K562 (cell line): Measurements from ENCODE around the gene DDX50. TPM values are rescaled to one million over a fixed set of nuclear protein-coding genes. Genes with fewer than 3 reads are reported as not detected.

ENCODE experiments used
- CBX2 ChIP-seq: fragments of 200-600 bp; sonication (generic); IDR thresholded peaks from one replicate; pipeline ENCODE4 v1.6.1; 2012; ENCODE audit warnings: mild to moderate bottlenecking, low read length, inconsistent platforms; ENCODE audit not compliant: insufficient read depth, poor library complexity, severe bottlenecking
- CHD1 ChIP-seq: fragments of 200-600 bp; sonication (generic); IDR thresholded peaks from one replicate; pipeline ENCODE4 v1.6.1; 2012; ENCODE audit warnings: mild to moderate bottlenecking, moderate library complexity, low read length, inconsistent platforms
- CHD2 ChIP-seq: IDR thresholded peaks from 2 replicates; pipeline ENCODE4 v1.6.1; 2011; ENCODE audit warnings: low read depth, low read length
- FOXK1 ChIP-seq: sonication (generic); formaldehyde crosslinking; IDR thresholded peaks from 2 replicates; pipeline ENCODE4 v1.8.0; 2022; ENCODE audit warnings: missing genetic modification reagents, mild to moderate bottlenecking, borderline replicate concordance
- HDGF ChIP-seq: fragments of 450-650 bp; IDR thresholded peaks from 2 replicates; pipeline ENCODE4 v1.6.1; 2016
- SREBF1 ChIP-seq: fragments of 150-350 bp; IDR thresholded peaks from 2 replicates; pipeline ENCODE4 v1.6.1; 2014; ENCODE audit warnings: antibody characterized with exemption, low read depth, low read length, borderline replicate concordance
- ZNF197 ChIP-seq: fragments of 200-800 bp; sonication (Bioruptor generic); IDR thresholded peaks from 2 replicates; pipeline ENCODE4 v1.6.1; 2016; ENCODE audit warnings: low read depth, missing genetic modification characterization, missing compliant biosample characterization
- ZNF436 ChIP-seq: fragments of 250-450, 450-650 bp; sonication (Bioruptor Pico); formaldehyde crosslinking; IDR thresholded peaks from 2 replicates; pipeline ENCODE4 v1.7.0; 2020; ENCODE audit warnings: mild to moderate bottlenecking
- ZNF586 ChIP-seq: fragments of 450-650 bp; formaldehyde crosslinking; conservative IDR thresholded peaks from 2 replicates; pipeline ENCODE4 v1.4.0; 2020; ENCODE audit warnings: mild to moderate bottlenecking, moderate library complexity
- ZNF77 ChIP-seq: fragments of 250-450 bp; sonication (Bioruptor Pico); IDR thresholded peaks from 2 replicates; pipeline ENCODE4 v1.5.0; 2020
- polyA plus RNA-seq, 8 experiments: library from polyadenylated mRNA; depleted of rRNA in 4 of 8; stranded (reverse) in 5 of 8; unstranded in 3 of 8; fragments of >200 nt; fragmentation: Nextera tagmentation in 2 of 8; fragmentation: Illumina TruSeq in 1 of 8; extraction: Ambion mirVana in 2 of 8; extraction: Trizol in 1 of 8; gene quantifications; 2 replicates each; pipeline versions ENCODE4 v1.2.1 to v1.2.3, GENCODE V29; 2011 to 2014; ENCODE audit warnings: inconsistent platforms in 1 of 8, missing spikeins in 1 of 8
- total RNA-seq, 7 experiments: library from RNA; depleted of rRNA in 6 of 7; stranded (reverse); fragments of >200 nt in 6 of 7; fragmentation: Illumina TruSeq in 2 of 7; extraction: Trizol in 2 of 7; gene quantifications; 2 replicates each; pipeline versions ENCODE4 v1.2.1 to v1.2.3, GENCODE V29; 2011 to 2021; ENCODE audit warnings: low replicate concordance in 1 of 7
- TF ChIP-seq, protein P1 (sequence below): fragments of 450-650 bp; IDR thresholded peaks from 2 replicates; pipeline ENCODE4 v1.6.1; 2014; ENCODE audit warnings: low read depth, mild to moderate bottlenecking, moderate library complexity, borderline replicate concordance
- TF ChIP-seq, protein P2 (sequence below): fragments of 450-650 bp; formaldehyde crosslinking; IDR thresholded peaks from 2 replicates; pipeline ENCODE4 v1.4.0; 2020; ENCODE audit warnings: mild to moderate bottlenecking, moderate library complexity
- TF ChIP-seq, protein P3 (sequence below), 2 experiments: fragments of 450-650 bp; IDR thresholded peaks; 2 replicates each; pipeline ENCODE4 v1.6.1; 2018; ENCODE audit warnings: mild to moderate bottlenecking in 2 of 2, low read depth in 1 of 2; ENCODE audit not compliant: partially characterized antibody in 2 of 2
- TF ChIP-seq, protein P4 (sequence below): IDR thresholded peaks from 3 replicates; pipeline ENCODE4 v1.6.1; 2011; ENCODE audit warnings: borderline replicate concordance, mild to moderate bottlenecking; ENCODE audit not compliant: insufficient read length, insufficient read depth
- TF ChIP-seq, protein P5 (sequence below): fragments of 450-650 bp; formaldehyde crosslinking; IDR thresholded peaks from 2 replicates; pipeline ENCODE4 v1.4.0; 2022; ENCODE audit warnings: missing genetic modification characterization
- TF ChIP-seq, protein P6 (sequence below): fragments of 450-650 bp; IDR thresholded peaks from 2 replicates; pipeline ENCODE4 v1.6.1; 2016; ENCODE audit warnings: low read depth, mild to moderate bottlenecking, moderate library complexity

The DDX50 gene
- total and polyA plus RNA-seq, 9 of the 15 experiments (the other 6 are each of a cell fraction or from before 2014, with no cell fraction given), result 36.7 to 86.8 (median 57.4) TPM

DNA sequence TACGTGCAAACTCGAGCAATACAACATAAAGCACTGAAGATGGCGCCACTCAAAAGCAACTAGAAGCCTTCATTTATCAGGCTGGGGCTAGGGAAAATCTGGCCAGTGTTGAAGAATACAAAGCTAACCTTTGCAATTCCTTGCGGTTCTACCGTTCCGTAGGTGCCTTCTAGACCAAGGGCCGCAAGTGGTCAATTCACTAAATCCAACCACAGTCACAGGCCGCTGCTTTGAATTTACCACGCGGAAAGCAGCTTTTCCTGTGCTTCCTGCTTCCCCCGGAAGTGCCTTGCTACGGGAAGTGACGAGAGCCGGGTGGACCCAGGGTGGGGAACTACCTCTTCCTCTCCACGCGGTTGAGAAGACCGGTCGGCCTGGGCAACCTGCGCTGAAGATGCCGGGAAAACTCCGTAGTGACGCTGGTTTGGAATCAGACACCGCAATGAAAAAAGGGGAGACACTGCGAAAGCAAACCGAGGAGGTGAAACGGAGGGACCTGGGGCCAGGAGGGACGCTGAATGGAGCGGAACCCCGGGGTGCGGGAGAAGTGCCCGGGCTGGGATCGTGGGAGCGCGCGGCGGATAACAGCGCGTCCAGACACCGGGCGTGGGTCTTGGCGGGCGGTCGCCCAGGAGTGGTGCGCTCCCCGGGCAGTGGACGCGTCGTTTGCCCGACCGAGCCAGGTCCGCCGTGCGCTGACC lies 54.9 kb downstream of the DDX50 start, which contains the start of gene DDX21 (continued):
- TF ChIP-seq, protein P1, sequence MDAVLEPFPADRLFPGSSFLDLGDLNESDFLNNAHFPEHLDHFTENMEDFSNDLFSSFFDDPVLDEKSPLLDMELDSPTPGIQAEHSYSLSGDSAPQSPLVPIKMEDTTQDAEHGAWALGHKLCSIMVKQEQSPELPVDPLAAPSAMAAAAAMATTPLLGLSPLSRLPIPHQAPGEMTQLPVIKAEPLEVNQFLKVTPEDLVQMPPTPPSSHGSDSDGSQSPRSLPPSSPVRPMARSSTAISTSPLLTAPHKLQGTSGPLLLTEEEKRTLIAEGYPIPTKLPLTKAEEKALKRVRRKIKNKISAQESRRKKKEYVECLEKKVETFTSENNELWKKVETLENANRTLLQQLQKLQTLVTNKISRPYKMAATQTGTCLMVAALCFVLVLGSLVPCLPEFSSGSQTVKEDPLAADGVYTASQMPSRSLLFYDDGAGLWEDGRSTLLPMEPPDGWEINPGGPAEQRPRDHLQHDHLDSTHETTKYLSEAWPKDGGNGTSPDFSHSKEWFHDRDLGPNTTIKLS, result peak; percentile 77
- TF ChIP-seq, protein P2, sequence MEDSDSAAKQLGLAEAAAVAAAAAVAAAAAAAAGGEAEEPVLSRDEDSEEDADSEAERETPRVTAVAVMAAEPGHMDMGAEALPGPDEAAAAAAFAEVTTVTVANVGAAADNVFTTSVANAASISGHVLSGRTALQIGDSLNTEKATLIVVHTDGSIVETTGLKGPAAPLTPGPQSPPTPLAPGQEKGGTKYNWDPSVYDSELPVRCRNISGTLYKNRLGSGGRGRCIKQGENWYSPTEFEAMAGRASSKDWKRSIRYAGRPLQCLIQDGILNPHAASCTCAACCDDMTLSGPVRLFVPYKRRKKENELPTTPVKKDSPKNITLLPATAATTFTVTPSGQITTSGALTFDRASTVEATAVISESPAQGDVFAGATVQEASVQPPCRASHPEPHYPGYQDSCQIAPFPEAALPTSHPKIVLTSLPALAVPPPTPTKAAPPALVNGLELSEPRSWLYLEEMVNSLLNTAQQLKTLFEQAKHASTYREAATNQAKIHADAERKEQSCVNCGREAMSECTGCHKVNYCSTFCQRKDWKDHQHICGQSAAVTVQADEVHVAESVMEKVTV, result peak; percentile 48; the same call in 1 of the 2 replicates
- TF ChIP-seq, protein P3, sequence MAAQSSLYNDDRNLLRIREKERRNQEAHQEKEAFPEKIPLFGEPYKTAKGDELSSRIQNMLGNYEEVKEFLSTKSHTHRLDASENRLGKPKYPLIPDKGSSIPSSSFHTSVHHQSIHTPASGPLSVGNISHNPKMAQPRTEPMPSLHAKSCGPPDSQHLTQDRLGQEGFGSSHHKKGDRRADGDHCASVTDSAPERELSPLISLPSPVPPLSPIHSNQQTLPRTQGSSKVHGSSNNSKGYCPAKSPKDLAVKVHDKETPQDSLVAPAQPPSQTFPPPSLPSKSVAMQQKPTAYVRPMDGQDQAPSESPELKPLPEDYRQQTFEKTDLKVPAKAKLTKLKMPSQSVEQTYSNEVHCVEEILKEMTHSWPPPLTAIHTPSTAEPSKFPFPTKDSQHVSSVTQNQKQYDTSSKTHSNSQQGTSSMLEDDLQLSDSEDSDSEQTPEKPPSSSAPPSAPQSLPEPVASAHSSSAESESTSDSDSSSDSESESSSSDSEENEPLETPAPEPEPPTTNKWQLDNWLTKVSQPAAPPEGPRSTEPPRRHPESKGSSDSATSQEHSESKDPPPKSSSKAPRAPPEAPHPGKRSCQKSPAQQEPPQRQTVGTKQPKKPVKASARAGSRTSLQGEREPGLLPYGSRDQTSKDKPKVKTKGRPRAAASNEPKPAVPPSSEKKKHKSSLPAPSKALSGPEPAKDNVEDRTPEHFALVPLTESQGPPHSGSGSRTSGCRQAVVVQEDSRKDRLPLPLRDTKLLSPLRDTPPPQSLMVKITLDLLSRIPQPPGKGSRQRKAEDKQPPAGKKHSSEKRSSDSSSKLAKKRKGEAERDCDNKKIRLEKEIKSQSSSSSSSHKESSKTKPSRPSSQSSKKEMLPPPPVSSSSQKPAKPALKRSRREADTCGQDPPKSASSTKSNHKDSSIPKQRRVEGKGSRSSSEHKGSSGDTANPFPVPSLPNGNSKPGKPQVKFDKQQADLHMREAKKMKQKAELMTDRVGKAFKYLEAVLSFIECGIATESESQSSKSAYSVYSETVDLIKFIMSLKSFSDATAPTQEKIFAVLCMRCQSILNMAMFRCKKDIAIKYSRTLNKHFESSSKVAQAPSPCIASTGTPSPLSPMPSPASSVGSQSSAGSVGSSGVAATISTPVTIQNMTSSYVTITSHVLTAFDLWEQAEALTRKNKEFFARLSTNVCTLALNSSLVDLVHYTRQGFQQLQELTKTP (IDR thresholded peaks at IDR 0.05; ENCODE audit: low read depth in 1 of 2, partially characterized antibody in 2 of 2), result peak in 1 of 2 experiments; percentile 92
- TF ChIP-seq, protein P4, sequence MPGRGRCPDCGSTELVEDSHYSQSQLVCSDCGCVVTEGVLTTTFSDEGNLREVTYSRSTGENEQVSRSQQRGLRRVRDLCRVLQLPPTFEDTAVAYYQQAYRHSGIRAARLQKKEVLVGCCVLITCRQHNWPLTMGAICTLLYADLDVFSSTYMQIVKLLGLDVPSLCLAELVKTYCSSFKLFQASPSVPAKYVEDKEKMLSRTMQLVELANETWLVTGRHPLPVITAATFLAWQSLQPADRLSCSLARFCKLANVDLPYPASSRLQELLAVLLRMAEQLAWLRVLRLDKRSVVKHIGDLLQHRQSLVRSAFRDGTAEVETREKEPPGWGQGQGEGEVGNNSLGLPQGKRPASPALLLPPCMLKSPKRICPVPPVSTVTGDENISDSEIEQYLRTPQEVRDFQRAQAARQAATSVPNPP, result no peak
- no peak for TF ChIP-seq ZNF436 (CRISPR knock-in tag)
- no peak for TF ChIP-seq CHD1
- TF ChIP-seq SREBF1, result no peak
- no peak for TF ChIP-seq HDGF
- peak; percentile 17; the same call in 1 of the 2 replicates for TF ChIP-seq CHD2
- TF ChIP-seq, protein P5, sequence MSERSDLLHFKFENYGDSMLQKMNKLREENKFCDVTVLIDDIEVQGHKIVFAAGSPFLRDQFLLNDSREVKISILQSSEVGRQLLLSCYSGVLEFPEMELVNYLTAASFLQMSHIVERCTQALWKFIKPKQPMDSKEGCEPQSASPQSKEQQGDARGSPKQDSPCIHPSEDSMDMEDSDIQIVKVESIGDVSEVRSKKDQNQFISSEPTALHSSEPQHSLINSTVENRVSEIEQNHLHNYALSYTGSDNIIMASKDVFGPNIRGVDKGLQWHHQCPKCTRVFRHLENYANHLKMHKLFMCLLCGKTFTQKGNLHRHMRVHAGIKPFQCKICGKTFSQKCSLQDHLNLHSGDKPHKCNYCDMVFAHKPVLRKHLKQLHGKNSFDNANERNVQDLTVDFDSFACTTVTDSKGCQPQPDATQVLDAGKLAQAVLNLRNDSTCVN, result no peak
- TF ChIP-seq FOXK1 (CRISPR knock-in tag), result peak; percentile 66
- TF ChIP-seq, protein P6, sequence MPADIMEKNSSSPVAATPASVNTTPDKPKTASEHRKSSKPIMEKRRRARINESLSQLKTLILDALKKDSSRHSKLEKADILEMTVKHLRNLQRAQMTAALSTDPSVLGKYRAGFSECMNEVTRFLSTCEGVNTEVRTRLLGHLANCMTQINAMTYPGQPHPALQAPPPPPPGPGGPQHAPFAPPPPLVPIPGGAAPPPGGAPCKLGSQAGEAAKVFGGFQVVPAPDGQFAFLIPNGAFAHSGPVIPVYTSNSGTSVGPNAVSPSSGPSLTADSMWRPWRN, result no peak; the same call in 1 of the 2 replicates
- no peak for TF ChIP-seq ZNF77 (CRISPR knock-in tag)
- no peak for TF ChIP-seq CBX2
- no peak for TF ChIP-seq ZNF586
- TF ChIP-seq ZNF197, result 0 out of 2 replicates have a peak, but pooled peaks have one; percentile 24
